GM12878 (cell line): Measurements from ENCODE around the gene MEGF6. TPM values are rescaled to one million over a fixed set of nuclear protein-coding genes. Genes with fewer than 3 reads are reported as not detected.

Source experiments
- ATAC-seq: fragments of 200-7000 bp; cut with Tn5 transposase; 3 replicates; pipeline ENCODE4 v1.9.1; 2020; ENCODE audit warnings: mild to moderate bottlenecking, moderate library complexity
- BruUV-seq: library from RNA; stranded (reverse); fragments of 400-500 nt; replicated peaks from 2 replicates; lab custom pipeline; 2021; lab: Mats Ljungman, UMichigan
- CTCF ChIA-PET: fragments of 300-600 bp; sonication (Branson Sonifier 250); formaldehyde crosslinking; extraction: SDS; loops from one replicate; lab custom pipeline; 2021; ENCODE audit warnings: inconsistent platforms; lab: Yijun Ruan, JAX
- POLR2A ChIA-PET: fragments of 350-600 bp; formaldehyde crosslinking; extraction: SDS; loops from one replicate; lab custom pipeline; 2021; ENCODE audit warnings: inconsistent platforms; lab: Charles Lee
- RAD21 ChIA-PET: fragments of 300-600 bp; sonication (Branson Sonifier 250); formaldehyde crosslinking; loops from one replicate; lab custom pipeline; 2023; ENCODE audit warnings: antibody characterized with exemption; ENCODE audit not compliant: unreplicated experiment; lab: Charles Lee
- SMC1A ChIA-PET: fragments of 300-600 bp; sonication (Branson Sonifier 250); formaldehyde crosslinking; loops from one replicate; lab custom pipeline; 2023; ENCODE audit not compliant: unreplicated experiment, uncharacterized antibody; lab: Charles Lee
- DNase-seq: peaks from one replicate; pipeline ENCODE4 v3.0.0-alpha.2; 2011; ENCODE audit warnings: low read depth, low spot score
- FAIRE-seq: peaks from 3 replicates; lab custom pipeline; 2011; peaks lifted over from hg19 to GRCh38; lab: Jason Lieb, UNC
- H2AFZ ChIP-seq: 2 replicates; pipeline ENCODE4 v1.6.0; 2011; ENCODE audit warnings: low read depth, low read length, control low read depth; ENCODE audit not compliant: control insufficient read depth
- H3K27ac ChIP-seq: 2 replicates; pipeline ENCODE4 v1.5.1; 2011; ENCODE audit warnings: control low read depth; ENCODE audit not compliant: control insufficient read depth, insufficient read depth
- H3K27me3 ChIP-seq, 2 experiments: replicated peaks in 1 of 2; 2 replicates each; pipeline versions ENCODE4 v1.6.0 to v1.6.1; 2011; ENCODE audit warnings: low read length in 1 of 2; ENCODE audit not compliant: control insufficient read depth in 2 of 2, insufficient read depth in 2 of 2
- H3K36me3 ChIP-seq, 2 experiments: 2 replicates each; pipeline ENCODE4 v1.5.1; 2011; ENCODE audit warnings: low read length in 1 of 2; ENCODE audit not compliant: control insufficient read depth in 2 of 2, insufficient read depth in 2 of 2
- H3K4me1 ChIP-seq: 2 replicates; pipeline ENCODE4 v1.6.1; 2011; ENCODE audit warnings: mild to moderate bottlenecking, low read length, moderate library complexity, mixed read lengths; ENCODE audit not compliant: control insufficient read depth, insufficient read depth
- H3K4me2 ChIP-seq: 2 replicates; pipeline ENCODE4 v1.6.0; 2011; ENCODE audit warnings: control low read depth; ENCODE audit not compliant: control insufficient read depth, insufficient read depth
- H3K4me3 ChIP-seq: fragments of 200-600 bp; sonication (generic); 2 replicates; pipeline ENCODE4 v1.5.1; 2016
- H3K79me2 ChIP-seq: 2 replicates; pipeline ENCODE4 v1.6.0; 2011; ENCODE audit warnings: low read length; ENCODE audit not compliant: control insufficient read depth, insufficient read depth
- H3K9ac ChIP-seq: 2 replicates; pipeline ENCODE4 v1.8.0; 2011; ENCODE audit warnings: low read length, control low read depth, mixed read lengths; ENCODE audit not compliant: control insufficient read depth, insufficient read depth
- H3K9me3 ChIP-seq: replicated peaks from 3 replicates; pipeline ENCODE4 v1.5.1; 2011; ENCODE audit warnings: mild to moderate bottlenecking, low read length; ENCODE audit not compliant: control insufficient read depth, insufficient read depth
- H4K20me1 ChIP-seq: 2 replicates; pipeline ENCODE4 v1.6.0; 2011; ENCODE audit not compliant: control insufficient read depth, insufficient read depth
- BACH1 ChIP-seq: fragments of 450-650 bp; IDR thresholded peaks from 2 replicates; pipeline ENCODE4 v1.6.1; 2017; ENCODE audit warnings: mild to moderate bottlenecking, borderline replicate concordance
- FOS ChIP-seq: IDR thresholded peaks from 3 replicates; pipeline ENCODE4 v1.6.1; 2011; ENCODE audit warnings: borderline replicate concordance; ENCODE audit not compliant: insufficient read length; ENCODE audit errors: extremely low read depth
- MYB ChIP-seq: fragments of 150-350 bp; IDR thresholded peaks from 2 replicates; pipeline ENCODE4 v1.6.1; 2014; ENCODE audit warnings: mild to moderate bottlenecking, low read depth, low read length, borderline replicate concordance
- NFYA ChIP-seq: IDR thresholded peaks from 2 replicates; pipeline ENCODE4 v1.6.1; 2011; ENCODE audit warnings: low read depth, mild to moderate bottlenecking, low read length, improper control_type of control experiment, borderline replicate concordance
- NKRF ChIP-seq: fragments of 450-650 bp; conservative IDR thresholded peaks from 2 replicates; pipeline ENCODE4 v1.6.1; 2017; ENCODE audit warnings: mild to moderate bottlenecking, moderate library complexity
- NR2C2 ChIP-seq: IDR thresholded peaks from 2 replicates; pipeline ENCODE4 v1.6.1; 2011; ENCODE audit warnings: borderline replicate concordance, low read depth; ENCODE audit not compliant: control insufficient read depth, insufficient read length
- STAT1 ChIP-seq: fragments of 450-650 bp; conservative IDR thresholded peaks from 2 replicates; pipeline ENCODE4 v1.6.1; 2014; ENCODE audit warnings: antibody characterized with exemption, mild to moderate bottlenecking
- WGBS: methylation state at CpG from one replicate; pipeline ENCODE4 v1.1.6; 2016; ENCODE audit warnings: low lambda C conversion rate; ENCODE audit not compliant: insufficient replicate concordance, insufficient coverage; ENCODE audit errors: missing lambda C conversion rate; 5-methylcytosine and 5-hydroxymethylcytosine counted together
- in situ Hi-C: fragments of 300-500 bp; cut with MboI; formaldehyde crosslinking; loops from 9 replicates; pipeline ENCODE4 v1.14.3; 2018; ENCODE audit warnings: mixed read lengths
- intact Hi-C: fragments of 100-400 bp; cut with micrococcal nuclease; formaldehyde crosslinking; loops from one replicate; pipeline ENCODE4 v1.14.2; 2022; ENCODE audit not compliant: unreplicated experiment
- polyA plus RNA-seq, 11 experiments: library from polyadenylated mRNA; depleted of rRNA in 4 of 11; unstranded in 6 of 11; stranded (reverse) in 5 of 11; fragments of >200 nt; fragmentation: Nextera tagmentation in 4 of 11; fragmentation: Illumina TruSeq in 1 of 11; extraction: Ambion mirVana in 4 of 11; extraction: Trizol in 1 of 11; gene quantifications; 1 replicate in 1 of 11; 2 replicates in 10 of 11; pipeline versions ENCODE4 v1.2.1 to v1.2.3, GENCODE V29; 2011 to 2016; ENCODE audit warnings: inconsistent platforms in 2 of 11, missing spikeins in 2 of 11, low read depth in 1 of 11
- total RNA-seq, 4 experiments: library from RNA; depleted of rRNA in 3 of 4; stranded (reverse); fragments of >200 nt in 3 of 4; fragmentation: Illumina TruSeq in 1 of 4; extraction: Trizol in 1 of 4; gene quantifications; 2 replicates each; pipeline versions ENCODE4 v1.2.1 to v1.2.3, GENCODE V29; 2013 to 2021

The MEGF6 gene
- total and polyA plus RNA-seq, 10 of the 15 experiments (the other 5 are each of a cell fraction or from before 2014, with no cell fraction given): 0.03 to 0.41 TPM; not detected in 8

GRCh38 chr1:3457910-3458883 lies 153.1 kb downstream of the MEGF6 start:
- FAIRE-seq (no peak), ATAC-seq (no peak), DNase-seq (no peak)
- Histone ChIP-seq H3K27me3 (no peaks in the 10 kb centered on the region; a peak in 1 of 4 replicates), H3K79me2 (no peaks in the 10 kb centered on the region), H3K36me3 (no peaks in the 10 kb centered on the region), H3K4me3 (no peak overlapping the region), H3K9ac (no peak overlapping the region), H2AFZ (no peak overlapping the region), H3K4me2 (no peak overlapping the region), H4K20me1 (no peaks in the 10 kb centered on the region), H3K9me3 (no peaks in the 10 kb centered on the region), H3K4me1 (no peaks in the 10 kb centered on the region), H3K27ac (no peak overlapping the region)
- ChIA-PET RAD21 (no interaction called here), POLR2A (no interaction called here), SMC1A (no interaction called here), CTCF (no interaction called here)
- intact Hi-C loops (no loop called here), in situ Hi-C loops (no loop called here)
- BruUV-seq: no TSS peak
- WGBS: 14% methylated on average over 18 of the region's 18 CpGs
- TF ChIP-seq FOS (no peak), MYB (no peak), NFYA (no peak), BACH1 (no peak), STAT1 (no peak), NKRF (no peak), NR2C2 (no peak)
- TF ChIP-seq, all 136 proteins: peak for 0
